B cell (primary cell): ENCODE measurements around the gene LSG1.

Source experiments
- EZH2 ChIP-seq: IDR thresholded peaks from 2 replicates; pipeline ENCODE4 v1.6.1; 2012; ENCODE audit warnings: borderline replicate concordance, low read depth, mild to moderate bottlenecking, moderate library complexity, low read length; ENCODE audit not compliant: insufficient read depth, poor library complexity, severe bottlenecking
- TF ChIP-seq, protein P1 (sequence below): fragments of 200-600 bp; IDR thresholded peaks from one replicate; pipeline ENCODE4 v1.8.0; 2022; ENCODE audit warnings: antibody characterized with exemption, mild to moderate bottlenecking

- TF ChIP-seq, protein P1, sequence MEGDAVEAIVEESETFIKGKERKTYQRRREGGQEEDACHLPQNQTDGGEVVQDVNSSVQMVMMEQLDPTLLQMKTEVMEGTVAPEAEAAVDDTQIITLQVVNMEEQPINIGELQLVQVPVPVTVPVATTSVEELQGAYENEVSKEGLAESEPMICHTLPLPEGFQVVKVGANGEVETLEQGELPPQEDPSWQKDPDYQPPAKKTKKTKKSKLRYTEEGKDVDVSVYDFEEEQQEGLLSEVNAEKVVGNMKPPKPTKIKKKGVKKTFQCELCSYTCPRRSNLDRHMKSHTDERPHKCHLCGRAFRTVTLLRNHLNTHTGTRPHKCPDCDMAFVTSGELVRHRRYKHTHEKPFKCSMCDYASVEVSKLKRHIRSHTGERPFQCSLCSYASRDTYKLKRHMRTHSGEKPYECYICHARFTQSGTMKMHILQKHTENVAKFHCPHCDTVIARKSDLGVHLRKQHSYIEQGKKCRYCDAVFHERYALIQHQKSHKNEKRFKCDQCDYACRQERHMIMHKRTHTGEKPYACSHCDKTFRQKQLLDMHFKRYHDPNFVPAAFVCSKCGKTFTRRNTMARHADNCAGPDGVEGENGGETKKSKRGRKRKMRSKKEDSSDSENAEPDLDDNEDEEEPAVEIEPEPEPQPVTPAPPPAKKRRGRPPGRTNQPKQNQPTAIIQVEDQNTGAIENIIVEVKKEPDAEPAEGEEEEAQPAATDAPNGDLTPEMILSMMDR, result peak; percentile 63
- TF ChIP-seq EZH2, result no peak
Observed at GRCh38 chr3:194687638-194688199, 15.7 kb upstream of the LSG1 start.
